WTC11 (cell line): ENCODE data around the gene FADD. TPM values are rescaled to one million over a fixed set of nuclear protein-coding genes. Genes with fewer than 3 reads are reported as not detected.

Experiments used
- ATAC-seq: fragments of 200-7000 bp; cut with Tn5 transposase; 2 replicates; pipeline ENCODE4 v1.10.0; 2021; ENCODE audit warnings: mild to moderate bottlenecking, moderate library complexity
- CTCF ChIA-PET: fragments of 300-600 bp; sonication (Branson Sonifier 250); formaldehyde crosslinking; loops from one replicate; lab custom pipeline; 2021; ENCODE audit warnings: antibody characterized with exemption; lab: Charles Lee
- POLR2A ChIA-PET: fragments of 350-600 bp; sonication (Branson Sonifier 250); formaldehyde crosslinking; loops from one replicate; lab custom pipeline; 2021; ENCODE audit warnings: antibody characterized with exemption; lab: Charles Lee
- DNase-seq: peaks from one replicate; pipeline ENCODE4 v3.0.0; 2021; ENCODE audit warnings: low spot score
- H3K27ac Mint-ChIP-seq: 2 replicates; pipeline ENCODE4 v1.8.0; 2021; ENCODE audit warnings: mixed read lengths
- H3K27me3 Mint-ChIP-seq: 2 replicates; pipeline ENCODE4 v1.8.0; 2021; ENCODE audit warnings: low read depth, mild to moderate bottlenecking, moderate library complexity, mixed read lengths
- H3K36me3 Mint-ChIP-seq: 2 replicates; pipeline ENCODE4 v1.8.0; 2021; ENCODE audit warnings: mixed read lengths
- H3K4me1 Mint-ChIP-seq: 2 replicates; pipeline ENCODE4 v1.8.0; 2022; ENCODE audit warnings: mixed read lengths
- H3K4me3 Mint-ChIP-seq: 2 replicates; pipeline ENCODE4 v1.8.0; 2021; ENCODE audit warnings: mild to moderate bottlenecking, moderate library complexity, mixed read lengths
- H3K9me3 Mint-ChIP-seq: 2 replicates; pipeline ENCODE4 v1.8.0; 2021; ENCODE audit warnings: mixed read lengths
- AFF4 ChIP-seq: sonication (generic); formaldehyde crosslinking; IDR thresholded peaks from 2 replicates; pipeline ENCODE4 v1.8.1; 2023; ENCODE audit warnings: mild to moderate bottlenecking, missing genetic modification reagents, borderline replicate concordance
- ATF3 ChIP-seq: sonication (generic); formaldehyde crosslinking; conservative IDR thresholded peaks from 2 replicates; pipeline ENCODE4 v1.8.1; 2022; ENCODE audit warnings: mild to moderate bottlenecking, missing genetic modification reagents
- E2F1 ChIP-seq: sonication (generic); formaldehyde crosslinking; IDR thresholded peaks from 2 replicates; pipeline ENCODE4 v1.8.0; 2022; ENCODE audit warnings: mild to moderate bottlenecking, missing genetic modification reagents
- GTF2I ChIP-seq: fragments of 250-450 bp; sonication (Bioruptor Pico); conservative IDR thresholded peaks from 2 replicates; pipeline ENCODE4 v1.4.0; 2021; ENCODE audit warnings: mild to moderate bottlenecking
- HMGA2 ChIP-seq: fragments of 250-450 bp; sonication (Bioruptor Pico); IDR thresholded peaks from 2 replicates; pipeline ENCODE4 v1.4.0; 2021; ENCODE audit warnings: mild to moderate bottlenecking, moderate library complexity
- HMGXB4 ChIP-seq: sonication (generic); formaldehyde crosslinking; IDR thresholded peaks from 2 replicates; pipeline ENCODE4 v1.8.1; 2023; ENCODE audit warnings: mild to moderate bottlenecking, moderate library complexity, missing genetic modification reagents
- IRF1 ChIP-seq: sonication (generic); formaldehyde crosslinking; IDR thresholded peaks from 2 replicates; pipeline ENCODE4 v1.8.0; 2023; ENCODE audit warnings: missing genetic modification reagents
- IRF2 ChIP-seq: sonication (generic); formaldehyde crosslinking; IDR thresholded peaks from 2 replicates; pipeline ENCODE4 v1.8.0; 2022; ENCODE audit warnings: low read depth, missing genetic modification reagents, borderline replicate concordance
- KAT7 ChIP-seq: sonication (generic); formaldehyde crosslinking; IDR thresholded peaks from 2 replicates; pipeline ENCODE4 v1.8.1; 2023; ENCODE audit warnings: missing genetic modification reagents, mild to moderate bottlenecking, borderline replicate concordance
- MXD4 ChIP-seq: fragments of 250-450 bp; sonication (Bioruptor Pico); IDR thresholded peaks from 2 replicates; pipeline ENCODE4 v1.8.0; 2021; ENCODE audit warnings: mild to moderate bottlenecking, moderate library complexity, borderline replicate concordance
- ZNF219 ChIP-seq: sonication (generic); formaldehyde crosslinking; IDR thresholded peaks from 2 replicates; pipeline ENCODE4 v1.8.0; 2023; ENCODE audit warnings: missing genetic modification reagents, mild to moderate bottlenecking, borderline replicate concordance
- ZNF281 ChIP-seq: sonication (generic); formaldehyde crosslinking; IDR thresholded peaks from 2 replicates; pipeline ENCODE4 v1.8.0; 2023; ENCODE audit warnings: mild to moderate bottlenecking, missing genetic modification reagents
- ZNF416 ChIP-seq: fragments of 250-450 bp; sonication (Bioruptor Pico); IDR thresholded peaks from 2 replicates; pipeline ENCODE4 v1.9.0; 2021; ENCODE audit warnings: mild to moderate bottlenecking, inconsistent platforms
- ZNF425 ChIP-seq: fragments of 250-450 bp; sonication (Bioruptor Pico); conservative IDR thresholded peaks from 2 replicates; pipeline ENCODE4 v1.9.0; 2021; ENCODE audit warnings: mild to moderate bottlenecking
- total RNA-seq: library from RNA; stranded (reverse); gene quantifications from 3 replicates; pipeline ENCODE4 v1.2.3, GENCODE V29; 2021

The FADD gene
- total RNA-seq, 1 experiment from 2014 or later: 49.0 TPM

GRCh38 chr11:70155386-70155785 is 47.7 kb upstream of the FADD start (continued):
- TF ChIP-seq ZNF416 (CRISPR knock-in tag): no peak
- TF ChIP-seq E2F1: no peak
- TF ChIP-seq HMGXB4 (CRISPR knock-in tag): no peak
- TF ChIP-seq ZNF281 (CRISPR knock-in tag): no peak
- TF ChIP-seq IRF2 (CRISPR knock-in tag): no peak
- no peak for TF ChIP-seq ATF3
- no peak for TF ChIP-seq IRF1
- no peak for TF ChIP-seq MXD4 (CRISPR knock-in tag)
- no peak for TF ChIP-seq KAT7
- TF ChIP-seq ZNF425: no peak

- no peak for TF ChIP-seq HMGA2 (CRISPR knock-in tag)
- no peak for TF ChIP-seq GTF2I (CRISPR knock-in tag)
- TF ChIP-seq IRF1: no peak
- no peak for TF ChIP-seq AFF4
- TF ChIP-seq ZNF219: no peak
- DNase-seq (no peak), ATAC-seq (no peak)
- Mint-ChIP-seq H3K4me1 (0 out of 2 replicates have a peak, but pooled peaks cover 2% of the 10 kb centered on the region), H3K9me3 (no peaks in the 10 kb centered on the region), H3K27ac (no peak overlapping the region), H3K4me3 (no peak overlapping the region), H3K27me3 (no peaks in the 10 kb centered on the region), H3K36me3 (no peaks in the 10 kb centered on the region)
- CTCF ChIA-PET: interaction anchor here (0.7 to 1.6 kb wide), 8 partner anchors 15 to 208 kb away, joined by 3 to 5 read pairs (median 3); no protein-coding TSS in a partner anchor
- POLR2A ChIA-PET: no interaction called here
These were observed 46.6 kb upstream of the FADD start for GRCh38 chr11:70156291-70157037.
